Brain pericyte (primary cell): Measurements from ENCODE around the gene EP300.
A peak's percentile ranks its signal among the peaks of the same experiment; 100 is the strongest.
"Not testable (repeated sequence)": the region's sequence is repeated elsewhere in the genome, so short reads cannot be mapped to it uniquely, and the experiment has no call there.

Experiments used
- DNase-seq: peaks from one replicate; pipeline ENCODE4 v3.0.0-alpha.2; 2012; ENCODE audit warnings: low read depth, low spot score

Gene EP300

DNA sequence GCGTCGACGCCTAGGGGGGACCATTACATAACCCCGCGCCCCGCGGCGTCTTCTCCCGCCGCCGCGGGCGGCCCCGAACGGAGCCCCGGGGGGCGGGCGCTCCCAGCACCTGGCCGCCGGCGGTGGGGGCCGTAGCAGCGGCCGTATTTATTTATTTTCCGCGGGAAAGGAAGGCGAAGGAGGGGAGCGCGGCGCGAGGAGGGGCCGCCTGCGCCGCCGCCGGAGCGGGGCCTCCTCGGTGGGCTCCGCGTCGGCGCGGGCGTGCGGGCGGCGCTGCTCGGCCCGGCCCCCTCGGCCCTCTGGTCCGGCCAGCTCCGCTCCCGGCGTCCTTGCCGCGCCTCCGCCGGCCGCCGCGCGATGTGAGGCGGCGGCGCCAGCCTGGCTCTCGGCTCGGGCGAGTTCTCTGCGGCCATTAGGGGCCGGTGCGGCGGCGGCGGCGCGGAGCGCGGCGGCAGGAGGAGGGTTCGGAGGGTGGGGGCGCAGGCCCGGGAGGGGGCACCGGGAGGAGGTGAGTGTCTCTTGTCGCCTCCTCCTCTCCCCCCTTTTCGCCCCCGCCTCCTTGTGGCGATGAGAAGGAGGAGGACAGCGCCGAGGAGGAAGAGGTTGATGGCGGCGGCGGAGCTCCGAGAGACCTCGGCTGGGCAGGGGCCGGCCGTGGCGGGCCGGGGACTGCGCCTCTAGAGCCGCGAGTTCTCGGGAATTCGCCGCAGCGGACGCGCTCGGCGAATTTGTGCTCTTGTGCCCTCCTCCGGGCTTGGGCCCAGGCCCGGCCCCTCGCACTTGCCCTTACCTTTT is at the start of gene EP300:
Gene EP300 (plus strand): TSS at position 570 of the 795 bp plus-strand sequence. CDS start 413 bp downstream, outside the sequence.
- DNase-seq = peak; percentile 32

- no peak for DNase-seq
These were observed 48.7 kb upstream of the EP300 start for GRCh38 chr22:41043722-41044121.

DNA sequence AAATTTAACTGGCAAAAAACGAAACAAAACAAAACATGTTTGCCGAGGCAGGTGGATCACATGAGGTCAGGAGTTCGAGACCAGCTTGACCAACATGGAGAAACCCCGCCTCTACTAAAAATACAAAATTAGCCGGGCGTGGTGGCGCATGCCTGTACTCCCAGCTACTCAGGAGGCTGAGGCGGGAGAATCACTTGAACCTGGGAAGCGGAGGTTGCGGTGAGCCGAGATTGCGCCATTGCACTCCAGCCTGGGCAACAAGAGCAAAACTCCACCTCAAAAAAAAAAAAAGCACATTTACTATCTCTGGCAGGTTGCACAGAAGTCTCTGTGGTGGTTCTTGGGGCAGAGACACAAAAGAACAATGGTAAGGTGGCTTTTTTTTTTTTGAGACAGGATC is 46.8 kb upstream of the EP300 start:
- not testable (repeated sequence) for DNase-seq

DNA sequence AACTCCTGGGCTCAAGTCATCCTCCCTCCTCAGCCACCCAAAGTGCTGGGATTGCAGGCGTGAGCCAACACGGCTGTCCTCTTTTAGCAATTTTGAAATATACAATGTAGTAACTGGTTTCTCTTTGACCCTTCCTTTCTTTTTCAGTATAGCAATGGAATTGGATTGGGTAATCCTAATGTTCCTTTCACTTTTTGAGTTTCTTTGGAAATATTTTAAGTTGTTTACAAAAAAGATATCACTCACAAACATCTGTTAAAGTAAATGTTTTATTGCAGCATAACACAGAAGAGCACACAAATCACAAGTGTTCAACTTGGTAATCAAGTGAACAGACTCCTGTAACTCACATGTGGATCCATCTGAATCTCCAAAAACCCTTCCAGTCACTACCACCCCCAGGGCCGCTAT is 44.6 kb upstream of the EP300 start:
- DNase-seq = no peak

GRCh38 chr22:41048345-41048744 is 44.0 kb upstream of the EP300 start:
- DNase-seq = not testable (repeated sequence)

DNA sequence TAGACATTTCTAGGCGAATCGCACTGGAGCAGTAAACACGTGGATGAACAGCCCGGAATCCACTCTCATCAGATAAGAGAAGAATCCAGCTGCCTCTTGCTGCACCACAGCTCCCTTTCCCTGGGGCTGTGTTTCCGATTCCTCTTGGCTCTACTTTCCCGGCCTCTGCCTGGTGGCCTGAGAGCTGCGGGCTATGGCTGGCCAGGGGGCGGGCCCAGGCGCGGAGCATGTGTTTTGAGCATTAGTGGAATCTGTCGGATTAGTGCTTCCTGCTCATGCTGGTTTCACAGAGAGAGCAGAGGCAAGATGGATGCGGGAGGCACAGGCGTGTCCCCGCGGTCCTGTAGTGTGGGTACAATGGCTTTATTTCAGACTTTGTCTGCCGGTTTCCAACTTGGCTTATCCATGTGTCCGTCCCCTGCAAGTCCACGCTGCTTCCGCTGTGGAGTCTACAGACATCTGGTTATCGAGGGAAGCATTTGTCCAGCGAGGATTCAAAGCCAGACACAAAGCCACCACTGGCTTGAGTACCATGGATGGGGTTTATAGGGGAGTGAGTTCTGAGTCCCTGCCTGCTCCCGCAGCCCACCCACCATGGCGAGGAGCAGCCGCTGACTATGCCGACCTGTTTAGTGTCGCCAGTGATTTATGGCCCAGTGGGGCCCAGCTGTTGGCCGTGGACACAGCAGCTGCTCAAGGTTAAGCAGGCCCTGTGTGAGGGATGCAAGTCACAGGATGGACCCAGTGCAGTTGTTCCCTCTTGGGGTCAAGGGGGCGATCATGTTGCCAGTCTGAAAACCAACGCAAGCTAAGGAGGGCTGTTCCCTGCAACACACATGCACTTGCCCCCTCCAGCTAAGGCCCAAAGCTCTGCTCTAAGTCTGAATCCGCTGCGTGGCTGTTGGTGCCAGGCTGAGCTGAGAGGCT is 43.3 kb upstream of the EP300 start:
- DNase-seq = no peak

GRCh38 chr22:41049795-41050194 is 42.6 kb upstream of the EP300 start:
- DNase-seq = not testable (repeated sequence)

- no peak for DNase-seq
These were observed 41.5 kb upstream of the EP300 start for GRCh38 chr22:41050883-41051282.

- no peak for DNase-seq
These were observed 39.5 kb upstream of the EP300 start for GRCh38 chr22:41052661-41053490.

DNA sequence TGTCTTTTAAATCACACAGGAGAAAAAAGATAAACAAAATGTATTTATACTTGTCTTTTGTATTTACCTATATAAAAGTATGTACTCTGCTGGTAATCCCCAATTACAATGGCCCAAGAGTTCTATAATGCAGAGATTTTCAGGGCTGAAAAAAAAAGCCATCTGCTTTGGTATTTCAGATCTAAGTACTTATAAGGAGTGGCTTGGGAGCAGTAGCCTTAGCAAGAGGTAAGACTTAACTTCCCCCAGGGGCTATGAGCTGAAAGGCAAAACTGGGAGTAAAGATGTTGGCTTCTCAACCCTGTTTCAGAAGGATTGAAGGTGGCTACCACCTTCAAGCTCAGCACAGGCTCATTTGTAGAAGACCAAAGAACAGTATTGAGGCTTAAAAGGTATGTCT is 35.3 kb upstream of the EP300 start:
- DNase-seq = no peak

DNA sequence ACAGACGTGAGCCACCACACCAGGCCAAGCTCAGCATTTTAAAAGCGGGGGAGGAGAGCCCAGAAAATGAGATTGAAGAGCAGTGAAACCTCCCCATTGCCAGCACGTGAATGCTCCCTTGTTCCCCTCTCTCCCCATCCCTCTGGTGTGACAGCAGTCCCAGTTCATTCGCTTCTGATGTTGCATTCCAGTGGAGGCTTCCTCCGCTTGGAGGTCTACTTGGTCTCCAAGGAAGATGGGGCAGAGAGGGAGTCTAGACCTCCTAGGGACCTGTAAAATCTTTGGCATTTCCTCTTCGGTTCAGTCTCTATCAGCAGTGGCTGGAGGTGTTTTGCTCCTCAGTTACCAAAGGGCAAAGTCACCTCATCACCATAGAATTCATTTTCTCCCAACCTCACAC is 30.2 kb upstream of the EP300 start:
- DNase-seq = no peak

DNA sequence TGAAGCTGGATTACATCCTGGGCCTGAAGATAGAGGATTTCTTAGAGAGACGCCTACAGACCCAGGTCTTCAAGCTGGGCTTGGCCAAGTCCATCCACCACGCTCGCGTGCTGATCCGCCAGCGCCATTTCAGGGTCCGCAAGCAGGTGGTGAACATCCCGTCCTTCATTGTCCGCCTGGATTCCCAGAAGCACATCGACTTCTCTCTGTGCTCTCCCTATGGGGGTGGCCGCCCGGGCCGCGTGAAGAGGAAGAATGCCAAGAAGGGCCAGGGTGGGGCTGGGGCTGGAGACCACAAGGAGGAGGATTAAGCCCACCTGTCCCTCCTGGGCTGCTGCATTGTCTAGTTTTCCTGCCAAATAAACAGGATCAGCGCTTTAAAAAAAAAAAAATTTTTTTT is 28.1 kb upstream of the EP300 start:
- not testable (repeated sequence) for DNase-seq

DNA sequence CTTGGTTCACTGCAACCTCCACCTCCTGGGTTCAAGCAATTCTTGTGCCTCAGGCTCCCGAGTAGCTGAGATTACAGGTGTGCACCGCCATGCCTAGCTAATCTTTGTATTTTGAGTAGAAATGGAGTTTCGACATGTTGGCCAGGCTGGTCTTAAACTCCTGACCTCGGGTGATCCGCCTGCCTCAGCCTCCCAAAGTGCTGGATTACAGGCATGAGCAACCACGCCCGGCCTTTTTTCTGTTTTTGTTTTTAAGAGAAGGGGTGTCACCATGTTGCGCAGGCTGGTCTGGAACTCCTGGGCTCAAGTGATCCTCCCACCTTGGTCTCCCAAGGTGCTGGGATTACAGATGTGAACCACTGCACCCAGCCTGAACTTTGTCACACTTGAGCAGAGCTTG is 26.1 kb upstream of the EP300 start:
- DNase-seq = not testable (repeated sequence)

- not testable (repeated sequence) for DNase-seq
These were observed 24.4 kb upstream of the EP300 start for GRCh38 chr22:41067968-41068367.

GRCh38 chr22:41070665-41071331 is 21.6 kb upstream of the EP300 start:
- no peak for DNase-seq

- DNase-seq = no peak
These were observed 18.3 kb upstream of the EP300 start for GRCh38 chr22:41074061-41074460.

DNA sequence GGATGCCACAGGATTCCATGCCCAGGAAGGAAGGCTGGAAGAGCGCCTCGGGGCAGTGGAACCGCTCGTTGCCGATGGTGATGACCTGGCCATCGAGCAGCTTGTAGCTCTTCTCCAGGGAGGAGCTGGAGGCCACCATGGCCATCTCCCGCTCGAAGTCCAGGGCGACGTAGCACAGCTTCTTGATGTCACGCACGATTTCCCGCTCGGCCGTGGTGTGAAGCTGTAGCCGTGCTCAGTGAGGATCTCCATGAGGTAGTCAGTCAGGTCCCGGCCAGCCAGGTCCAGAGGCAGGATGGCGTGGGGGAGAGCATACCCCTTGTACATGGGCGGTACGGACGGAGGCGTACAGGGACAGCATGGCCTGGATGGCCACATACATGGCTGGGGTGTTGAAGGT is 17.9 kb upstream of the EP300 start:
- no peak for DNase-seq

- no peak for DNase-seq
These were observed 17.3 kb upstream of the EP300 start for GRCh38 chr22:41074941-41075710.

- no peak for DNase-seq
These were observed 16.4 kb upstream of the EP300 start for GRCh38 chr22:41075946-41076345.

DNA sequence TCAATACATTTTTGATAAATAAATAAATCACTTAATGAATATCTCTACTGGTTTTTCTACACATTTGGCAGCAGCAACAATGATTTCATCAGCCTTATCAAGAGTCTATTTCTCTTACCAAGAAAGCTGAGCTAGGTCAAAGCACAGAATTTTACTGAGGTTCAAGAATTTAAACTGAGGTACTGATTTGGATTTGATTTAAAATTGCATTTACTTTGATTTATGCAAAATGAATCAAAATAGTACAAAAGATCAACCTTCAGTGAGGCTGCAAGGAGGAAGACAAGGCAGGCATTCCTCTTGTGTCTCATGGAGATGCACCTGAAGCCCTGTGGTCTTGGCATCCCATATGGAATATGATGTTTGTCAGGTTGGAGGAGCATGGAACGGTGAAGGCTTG is 15.5 kb upstream of the EP300 start:
- DNase-seq = no peak
